Spleen (tissue), 11 donors: ENCODE measurements around the gene RAC2. TPM values are rescaled to one million over a fixed set of nuclear protein-coding genes. Genes with fewer than 3 reads are reported as not detected.

Experiments used
- DNase-seq: peaks from one replicate; pipeline ENCODE4 v3.0.0-alpha.2; 2020
- H3K27ac ChIP-seq, 8 donors: fragments of 200-600 bp; sonication (generic) in 7 of 8; 1 replicate in 4 of 8; 2 replicates in 4 of 8; pipeline versions ENCODE4 v1.5.0 to v1.8.0; 2016 to 2021; ENCODE audit warnings: inconsistent platforms in 4 of 8, mild to moderate bottlenecking in 4 of 8, moderate library complexity in 1 of 8
- H3K27me3 ChIP-seq, 7 donors: fragments of 200-600 bp; sonication (generic) in 6 of 7; replicated peaks in 1 of 7; 1 replicate in 4 of 7; 2 replicates in 3 of 7; pipeline versions ENCODE4 v1.5.0 to v1.8.0; 2016 to 2021; ENCODE audit warnings: inconsistent platforms in 3 of 7, mild to moderate bottlenecking in 1 of 7
- H3K36me3 ChIP-seq, 6 donors: fragments of 200-600 bp; sonication (generic) in 5 of 6; 1 replicate in 4 of 6; 2 replicates in 2 of 6; pipeline versions ENCODE4 v1.5.0 to v1.8.0; 2016 to 2021; ENCODE audit warnings: inconsistent platforms in 2 of 6
- H3K4me1 ChIP-seq, 6 donors: fragments of 200-600 bp; sonication (generic) in 5 of 6; 1 replicate in 3 of 6; 2 replicates in 3 of 6; pipeline versions ENCODE4 v1.5.0 to v1.8.0; 2016 to 2021; ENCODE audit warnings: inconsistent platforms in 3 of 6
- H3K4me3 ChIP-seq, 8 donors: fragments of 200-600 bp; sonication (generic) in 7 of 8; 1 replicate in 4 of 8; 2 replicates in 4 of 8; pipeline versions ENCODE4 v1.5.0 to v1.8.0; 2016 to 2021; ENCODE audit warnings: inconsistent platforms in 4 of 8, mild to moderate bottlenecking in 4 of 8, moderate library complexity in 2 of 8
- H3K9me3 ChIP-seq, 8 donors: fragments of 200-600 bp; sonication (generic) in 7 of 8; 1 replicate in 4 of 8; 2 replicates in 4 of 8; pipeline versions ENCODE4 v1.5.0 to v1.8.0; 2016 to 2021; ENCODE audit warnings: inconsistent platforms in 4 of 8
- CTCF ChIP-seq, 11 experiments: fragments of 200-600 bp in 7 of 11; fragments of 450-650 bp in 4 of 11; sonication (generic) in 4 of 11; IDR thresholded peaks in 8 of 11; conservative IDR thresholded peaks in 3 of 11; 1 replicate in 7 of 11; 2 replicates in 4 of 11; pipeline versions ENCODE4 v1.4.0 to v1.8.0; 2016 to 2021; ENCODE audit warnings: antibody characterized with exemption in 11 of 11, inconsistent platforms in 4 of 11, mild to moderate bottlenecking in 1 of 11
- POLR2A ChIP-seq, 3 donors: fragments of 450-650 bp; IDR thresholded peaks; one replicate each; pipeline ENCODE4 v1.5.1; 2017; ENCODE audit warnings: antibody characterized with exemption in 3 of 3, mild to moderate bottlenecking in 1 of 3
- POLR2AphosphoS5 ChIP-seq, 3 donors: sonication (generic); formaldehyde crosslinking; IDR thresholded peaks; one replicate each; pipeline ENCODE4 v1.5.1; 2017; ENCODE audit warnings: antibody characterized with exemption in 3 of 3
- WGBS, 5 donors: extraction: QIAGEN DNeasy Blood & Tissue Kit in 3 of 5; methylation state at CpG; one replicate each; pipeline versions ENCODE4 v1.1.5 to v1.1.7; 2013 to 2018; 5-methylcytosine and 5-hydroxymethylcytosine counted together
- intact Hi-C: fragments of 100-400 bp; cut with DNase I; formaldehyde crosslinking; loops from one replicate; pipeline ENCODE4 v1.15.0; 2023; ENCODE audit warnings: low total_unique reads
- polyA plus RNA-seq, 3 donors: library from polyadenylated mRNA; stranded (reverse); fragments of 200-250 nt; gene quantifications; one replicate each; pipeline ENCODE4 v1.2.1, GENCODE V29; 2013
- total RNA-seq, 7 donors: library from RNA; depleted of rRNA in 3 of 7; stranded (reverse); fragments of >200 nt in 3 of 7; fragmentation: NEBNext Ultra II Directional in 4 of 7; extraction: Animal tissue kit (Norgen Biotek cat#: 25700) in 4 of 7; gene quantifications; one replicate each; pipeline versions ENCODE4 v1.1.0 to v1.2.1, GENCODE V29; 2016 to 2021
- donor health status: healthy with polysubstance abuse.
- donor health status: DM: no; HTN: no; CAD: no; lungs with moderate emphysema.
- donor health status: DM: no; HTN: no; CAD: no.
- donor health status: Bipolar disorder and iron deficiency.
- donor health status: healthy.
- donor health status: DM: no; HTN: no; CAD: no.
- donor health status: DM: yes; HTN: yes; CAD: no.

RAC2 gene
- total and polyA plus RNA-seq, 10 donors, result 270 to 493 (median 393) TPM

GRCh38 chr22:37240941-37241320, 3.1 kb downstream of the RAC2 start:
- Histone ChIP-seq H3K4me1 (peaks cover 69 to 100% (median 94%) of the 10 kb centered on the region in 6 donors), H3K36me3 (peaks cover 0 to 62% (median 38%) of the 10 kb centered on the region in 6 donors), H3K9me3 (no peaks in the 10 kb centered on the region), H3K27me3 (peaks cover 0 to 43% (median 0%) of the 10 kb centered on the region in 7 donors), H3K27ac (peak overlapping the region; percentile 40 to 99 (median 94)), H3K4me3 (peak overlapping the region in 7 of 8 donors; percentile 39 to 98 (median 85))
- TF ChIP-seq POLR2A (IDR thresholded peaks at IDR 0.05) (no peak), POLR2AphosphoS5 (IDR thresholded peaks at IDR 0.05) (no peak), CTCF (IDR thresholded peaks at IDR 0.05 in 8 of 11, conservative IDR thresholded peaks at IDR 0.05 in 3 of 11) (no peak)
- WGBS, 5 donors, result 72 to 82% (median 74%) methylated on average over 7 of the region's 7 CpGs
- peak; percentile 80 for DNase-seq
- intact Hi-C loops, result no loop called here

- intact Hi-C loops, result no loop called here
- H3K36me3 ChIP-seq, result peaks cover 0 to 68% (median 41%) of the 10 kb centered on the region in 6 donors
- peak overlapping the region; percentile 40 to 99 (median 94) for H3K27ac ChIP-seq
- peak; percentile 62 for DNase-seq
- WGBS, 5 donors, result 79 to 82% (median 80%) methylated on average over 10 to 11 of the region's 11 CpGs
- peak overlapping the region in 4 of 8 donors; percentile 70 to 98 (median 93) for H3K4me3 ChIP-seq
- H3K4me1 ChIP-seq, result peaks cover 69 to 100% (median 94%) of the 10 kb centered on the region in 6 donors
- no peaks in the 10 kb centered on the region for H3K9me3 ChIP-seq
- TF ChIP-seq CTCF (IDR thresholded peaks at IDR 0.05 in 8 of 11, conservative IDR thresholded peaks at IDR 0.05 in 3 of 11) (no peak), POLR2A (IDR thresholded peaks at IDR 0.05) (no peak), POLR2AphosphoS5 (IDR thresholded peaks at IDR 0.05) (peak in 1 of 3 donors; percentile 4)
- H3K27me3 ChIP-seq, result peaks cover 0 to 43% (median 0%) of the 10 kb centered on the region in 7 donors
Measured at GRCh38 chr22:37240240-37240940, 3.7 kb downstream of the RAC2 start.

- Histone ChIP-seq H3K27me3 (peaks cover 0 to 39% (median 0%) of the 10 kb centered on the region in 7 donors), H3K9me3 (no peaks in the 10 kb centered on the region), H3K27ac (peak overlapping the region; percentile 18 to 99 (median 94)), H3K4me1 (peaks cover 69 to 100% (median 94%) of the 10 kb centered on the region in 6 donors), H3K36me3 (peaks cover 0 to 76% (median 42%) of the 10 kb centered on the region in 6 donors), H3K4me3 (peak overlapping the region in 2 of 8 donors; percentile 16 to 94)
- TF ChIP-seq CTCF (IDR thresholded peaks at IDR 0.05 in 8 of 11, conservative IDR thresholded peaks at IDR 0.05 in 3 of 11), result no peak
- TF ChIP-seq POLR2AphosphoS5 (IDR thresholded peaks at IDR 0.05), result peak in 1 of 3 donors; percentile 0
- intact Hi-C loops, result no loop called here
- 71 to 83% (median 77%) methylated on average over 8 to 10 of the region's 10 CpGs for WGBS, 5 donors
- DNase-seq, result peak; percentile 72
Measured at GRCh38 chr22:37239336-37240239, 4.5 kb downstream of the RAC2 start.
